WTC11 (cell line): ENCODE measurements around the gene SEPTIN8. TPM values are rescaled to one million over a fixed set of nuclear protein-coding genes. Genes with fewer than 3 reads are reported as not detected.

Experiments used
- ATAC-seq: fragments of 200-7000 bp; cut with Tn5 transposase; 2 replicates; pipeline ENCODE4 v1.10.0; 2021; ENCODE audit warnings: mild to moderate bottlenecking, moderate library complexity
- CTCF ChIA-PET: fragments of 300-600 bp; sonication (Branson Sonifier 250); formaldehyde crosslinking; loops from one replicate; lab custom pipeline; 2021; ENCODE audit warnings: antibody characterized with exemption; lab: Charles Lee
- POLR2A ChIA-PET: fragments of 350-600 bp; sonication (Branson Sonifier 250); formaldehyde crosslinking; loops from one replicate; lab custom pipeline; 2021; ENCODE audit warnings: antibody characterized with exemption; lab: Charles Lee
- DNase-seq: peaks from one replicate; pipeline ENCODE4 v3.0.0; 2021; ENCODE audit warnings: low spot score
- H3K27ac Mint-ChIP-seq: 2 replicates; pipeline ENCODE4 v1.8.0; 2021; ENCODE audit warnings: mixed read lengths
- H3K27me3 Mint-ChIP-seq: 2 replicates; pipeline ENCODE4 v1.8.0; 2021; ENCODE audit warnings: low read depth, mild to moderate bottlenecking, moderate library complexity, mixed read lengths
- H3K36me3 Mint-ChIP-seq: 2 replicates; pipeline ENCODE4 v1.8.0; 2021; ENCODE audit warnings: mixed read lengths
- H3K4me1 Mint-ChIP-seq: 2 replicates; pipeline ENCODE4 v1.8.0; 2022; ENCODE audit warnings: mixed read lengths
- H3K4me3 Mint-ChIP-seq: 2 replicates; pipeline ENCODE4 v1.8.0; 2021; ENCODE audit warnings: mild to moderate bottlenecking, moderate library complexity, mixed read lengths
- H3K9me3 Mint-ChIP-seq: 2 replicates; pipeline ENCODE4 v1.8.0; 2021; ENCODE audit warnings: mixed read lengths
- ARID4B ChIP-seq: sonication (generic); formaldehyde crosslinking; IDR thresholded peaks from 2 replicates; pipeline ENCODE4 v1.8.0; 2023; ENCODE audit warnings: missing genetic modification reagents, mild to moderate bottlenecking, borderline replicate concordance
- ETV6 ChIP-seq: sonication (generic); formaldehyde crosslinking; IDR thresholded peaks from 2 replicates; pipeline ENCODE4 v1.8.1; 2022; ENCODE audit warnings: mild to moderate bottlenecking, missing genetic modification reagents
- HMGA2 ChIP-seq: fragments of 250-450 bp; sonication (Bioruptor Pico); IDR thresholded peaks from 2 replicates; pipeline ENCODE4 v1.4.0; 2021; ENCODE audit warnings: mild to moderate bottlenecking, moderate library complexity
- JAZF1 ChIP-seq: fragments of 250-450 bp; sonication (Bioruptor Pico); IDR thresholded peaks from 2 replicates; pipeline ENCODE4 v1.9.0; 2021; ENCODE audit warnings: moderate library complexity, mild to moderate bottlenecking, inconsistent platforms
- MAX ChIP-seq: sonication (generic); formaldehyde crosslinking; IDR thresholded peaks from 2 replicates; pipeline ENCODE4 v1.8.0; 2022; ENCODE audit warnings: mild to moderate bottlenecking, missing genetic modification reagents
- NR3C1 ChIP-seq: sonication (generic); formaldehyde crosslinking; conservative IDR thresholded peaks from 2 replicates; pipeline ENCODE4 v1.8.1; 2023; ENCODE audit warnings: low read depth, mild to moderate bottlenecking, missing genetic modification reagents
- TEAD1 ChIP-seq: sonication (generic); formaldehyde crosslinking; IDR thresholded peaks from 2 replicates; pipeline ENCODE4 v1.8.0; 2022; ENCODE audit warnings: mild to moderate bottlenecking, missing genetic modification reagents
- USF1 ChIP-seq: sonication (generic); formaldehyde crosslinking; IDR thresholded peaks from 2 replicates; pipeline ENCODE4 v1.8.0; 2022; ENCODE audit warnings: mild to moderate bottlenecking, missing genetic modification reagents
- ZNF232 ChIP-seq: sonication (generic); formaldehyde crosslinking; IDR thresholded peaks from 2 replicates; pipeline ENCODE4 v1.8.0; 2022; ENCODE audit warnings: mild to moderate bottlenecking, missing genetic modification reagents
- ZNF281 ChIP-seq: sonication (generic); formaldehyde crosslinking; IDR thresholded peaks from 2 replicates; pipeline ENCODE4 v1.8.0; 2023; ENCODE audit warnings: mild to moderate bottlenecking, missing genetic modification reagents
- total RNA-seq: library from RNA; stranded (reverse); gene quantifications from 3 replicates; pipeline ENCODE4 v1.2.3, GENCODE V29; 2021
- TF ChIP-seq, protein P1 (sequence below): sonication (generic); formaldehyde crosslinking; IDR thresholded peaks from 2 replicates; pipeline ENCODE4 v1.8.1; 2023; ENCODE audit warnings: mild to moderate bottlenecking, missing genetic modification reagents

SEPTIN8 gene
- total RNA-seq, 1 experiment from 2014 or later = 35.8 TPM

DNA sequence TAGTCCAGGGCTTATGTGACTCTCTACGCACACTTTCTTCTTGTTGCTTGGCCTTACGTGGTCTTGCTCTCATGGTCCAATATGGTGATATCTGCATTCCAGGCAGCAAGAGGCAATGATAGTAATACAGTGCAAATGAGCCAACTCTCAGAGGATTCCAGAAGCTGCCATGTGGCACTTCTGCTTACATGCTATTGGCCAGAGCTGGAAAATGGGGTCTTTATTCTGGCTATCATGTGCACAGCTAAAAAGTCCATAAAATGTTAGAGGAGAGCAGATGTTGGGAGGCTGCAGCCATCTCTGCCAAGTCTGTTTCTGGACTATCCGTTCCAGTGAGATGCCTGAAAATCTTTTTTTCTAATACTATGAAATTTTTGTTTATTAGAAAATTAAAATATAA lies 2.9 kb upstream of the SEPTIN8 start (continued):
- no peak for TF ChIP-seq ZNF281 (CRISPR knock-in tag)
- TF ChIP-seq, protein P1, sequence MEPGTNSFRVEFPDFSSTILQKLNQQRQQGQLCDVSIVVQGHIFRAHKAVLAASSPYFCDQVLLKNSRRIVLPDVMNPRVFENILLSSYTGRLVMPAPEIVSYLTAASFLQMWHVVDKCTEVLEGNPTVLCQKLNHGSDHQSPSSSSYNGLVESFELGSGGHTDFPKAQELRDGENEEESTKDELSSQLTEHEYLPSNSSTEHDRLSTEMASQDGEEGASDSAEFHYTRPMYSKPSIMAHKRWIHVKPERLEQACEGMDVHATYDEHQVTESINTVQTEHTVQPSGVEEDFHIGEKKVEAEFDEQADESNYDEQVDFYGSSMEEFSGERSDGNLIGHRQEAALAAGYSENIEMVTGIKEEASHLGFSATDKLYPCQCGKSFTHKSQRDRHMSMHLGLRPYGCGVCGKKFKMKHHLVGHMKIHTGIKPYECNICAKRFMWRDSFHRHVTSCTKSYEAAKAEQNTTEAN (CRISPR knock-in tag) = no peak
- TF ChIP-seq ZNF232 (CRISPR knock-in tag) = no peak

GRCh38 chr5:132778856-132779255 lies 1.8 kb upstream of the SEPTIN8 start:
- Mint-ChIP-seq H3K27me3 (peaks cover 50% of the 10 kb centered on the region), H3K27ac (no peak overlapping the region), H3K9me3 (no peaks in the 10 kb centered on the region), H3K36me3 (no peaks in the 10 kb centered on the region), H3K4me1 (peaks cover 23% of the 10 kb centered on the region), H3K4me3 (no peak overlapping the region)
- POLR2A ChIA-PET = no interaction called here
- DNase-seq (no peak), ATAC-seq (no peak)
- CTCF ChIA-PET = interaction anchor here (3.7 to 4.5 kb wide), 2 partner anchors 31 to 41 kb away, joined by 11 to 25 read pairs; partner anchors contain the start of gene CCNI2
- TF ChIP-seq USF1 (CRISPR knock-in tag) = no peak
- no peak for TF ChIP-seq ETV6 (CRISPR knock-in tag)
- TF ChIP-seq JAZF1 (CRISPR knock-in tag) = no peak
- TF ChIP-seq ARID4B = no peak
- no peak for TF ChIP-seq NR3C1 (CRISPR knock-in tag)
- no peak for TF ChIP-seq HMGA2 (CRISPR knock-in tag)

DNA sequence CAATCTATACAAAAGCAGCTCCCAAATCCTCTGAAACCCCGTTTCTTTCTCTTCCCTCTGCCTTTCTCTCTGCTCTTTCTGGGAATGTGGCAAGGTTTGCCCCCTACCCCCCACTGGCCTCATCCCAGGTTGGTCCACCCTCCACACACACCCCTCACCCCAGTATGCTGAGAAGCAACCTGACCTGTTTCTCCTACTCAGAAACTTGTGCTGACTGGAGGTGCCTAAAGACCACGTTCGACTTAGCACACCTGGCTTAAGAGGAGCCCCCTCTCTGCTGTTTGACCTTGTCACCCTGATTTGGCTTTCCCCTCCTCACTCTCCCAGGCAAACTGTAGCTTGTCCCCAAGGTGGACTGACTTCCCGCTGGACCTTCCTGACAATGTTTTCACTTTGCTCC lies 1.1 kb upstream of the SEPTIN8 start:
- H3K4me1 Mint-ChIP-seq = peaks cover 23% of the 10 kb centered on the region
- H3K9me3 Mint-ChIP-seq = no peaks in the 10 kb centered on the region
- DNase-seq (no peak), ATAC-seq (no peak; the same call in 1 of the 2 replicates)
- no peaks in the 10 kb centered on the region for H3K36me3 Mint-ChIP-seq
- CTCF ChIA-PET = interaction anchor here (0.7 to 4.5 kb wide), 8 partner anchors 23 to 251 kb away, joined by 3 to 26 read pairs (median 6); partner anchors contain the start of gene CCNI2
- H3K4me3 Mint-ChIP-seq = peak overlapping the region; percentile 66
- H3K27me3 Mint-ChIP-seq = peaks cover 50% of the 10 kb centered on the region
- POLR2A ChIA-PET = interaction anchor here (0.6 kb wide), 1 partner anchor 132 kb away, joined by 3 read pairs; no protein-coding TSS in a partner anchor
- peak; percentile 5; the same call in 1 of the 2 replicates for TF ChIP-seq MAX (CRISPR knock-in tag)
- TF ChIP-seq TEAD1 (CRISPR knock-in tag) = no peak
- TF ChIP-seq, all 79 proteins: peak for 1
- H3K27ac Mint-ChIP-seq = peak overlapping the region; percentile 26; the same call in 1 of the 2 replicates
